ENCODE data around the gene RANBP3L.
"Not testable (repeated sequence)": the region's sequence is repeated elsewhere in the genome, so short reads cannot be mapped to it uniquely, and the experiment has no call there.

The RANBP3L gene

DNA sequence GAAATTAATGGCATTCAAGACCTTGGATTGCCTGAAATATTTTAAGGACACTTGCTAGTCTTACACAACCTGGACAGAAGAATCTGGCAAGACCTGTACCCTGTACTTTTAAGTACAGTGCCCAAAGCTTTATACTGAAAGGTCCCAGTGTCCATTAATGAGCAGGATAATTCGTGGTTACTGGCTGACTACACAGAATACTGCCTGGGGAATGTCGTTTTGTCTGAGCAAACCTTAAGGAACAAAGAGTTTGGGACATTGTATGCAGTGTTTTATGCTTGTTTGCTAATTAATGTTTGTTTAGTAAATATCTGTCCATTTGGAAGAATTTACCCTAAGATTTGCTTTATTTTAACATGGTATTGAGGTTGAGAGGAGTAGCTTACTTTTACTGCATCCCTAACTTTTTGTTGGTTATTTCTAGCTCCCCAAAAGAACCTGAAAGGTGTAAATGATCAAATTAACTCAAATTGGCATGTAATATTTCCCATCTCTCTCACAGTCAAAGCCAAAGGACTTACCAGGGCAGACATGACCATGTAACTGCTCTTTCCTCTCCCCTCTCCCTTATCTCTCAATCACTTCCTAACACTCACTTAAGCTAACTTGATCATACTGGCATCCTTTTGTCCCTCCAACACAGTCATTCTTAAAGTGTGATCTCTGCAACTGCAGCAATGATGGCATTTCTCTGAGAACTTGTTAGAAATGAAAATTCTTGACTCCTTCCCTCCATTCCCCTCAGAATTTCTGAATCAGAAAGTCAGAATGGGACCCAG lies 15.7 kb downstream of the RANBP3L start:
- no peak for DNase-seq

DNA sequence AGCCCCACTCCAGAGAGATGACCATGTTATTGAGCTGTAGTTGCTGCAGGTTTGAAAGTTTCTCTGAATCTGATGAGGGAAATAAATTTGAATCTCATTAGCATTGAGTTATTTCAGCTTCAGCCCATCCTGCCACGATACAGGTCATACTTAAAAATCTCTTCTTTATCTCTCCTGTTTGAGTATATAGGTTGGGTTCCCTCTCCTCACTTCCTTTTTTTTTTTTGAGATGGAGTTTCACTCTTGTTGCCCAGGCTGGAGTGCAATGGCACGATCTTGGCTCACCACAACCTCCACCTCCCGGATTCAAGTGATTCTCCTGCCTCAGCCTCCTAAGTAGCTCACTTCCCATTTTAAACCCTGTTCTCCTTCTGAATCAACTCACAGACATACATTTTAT lies 17.9 kb downstream of the RANBP3L start:
- not testable (repeated sequence) for DNase-seq

DNA sequence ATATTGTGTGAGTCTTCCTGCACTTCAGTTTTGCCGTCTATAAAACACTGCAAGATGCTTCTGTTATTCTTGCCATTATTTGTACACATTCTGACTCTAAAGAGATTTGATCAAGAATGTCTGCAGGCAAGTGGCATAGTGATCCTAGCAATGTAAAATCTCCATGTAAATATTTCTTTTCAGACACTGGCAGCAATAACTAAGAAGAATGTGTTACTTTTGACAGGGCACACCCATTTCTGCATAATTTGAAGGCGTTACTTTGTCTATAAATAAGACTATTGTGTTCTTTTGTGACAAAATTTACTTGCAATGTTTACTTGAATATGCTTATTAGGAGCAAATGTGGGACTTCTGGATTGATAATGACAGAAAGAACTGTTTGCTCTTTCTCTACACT lies 20.1 kb downstream of the RANBP3L start:
- DNase-seq, result no peak

DNA sequence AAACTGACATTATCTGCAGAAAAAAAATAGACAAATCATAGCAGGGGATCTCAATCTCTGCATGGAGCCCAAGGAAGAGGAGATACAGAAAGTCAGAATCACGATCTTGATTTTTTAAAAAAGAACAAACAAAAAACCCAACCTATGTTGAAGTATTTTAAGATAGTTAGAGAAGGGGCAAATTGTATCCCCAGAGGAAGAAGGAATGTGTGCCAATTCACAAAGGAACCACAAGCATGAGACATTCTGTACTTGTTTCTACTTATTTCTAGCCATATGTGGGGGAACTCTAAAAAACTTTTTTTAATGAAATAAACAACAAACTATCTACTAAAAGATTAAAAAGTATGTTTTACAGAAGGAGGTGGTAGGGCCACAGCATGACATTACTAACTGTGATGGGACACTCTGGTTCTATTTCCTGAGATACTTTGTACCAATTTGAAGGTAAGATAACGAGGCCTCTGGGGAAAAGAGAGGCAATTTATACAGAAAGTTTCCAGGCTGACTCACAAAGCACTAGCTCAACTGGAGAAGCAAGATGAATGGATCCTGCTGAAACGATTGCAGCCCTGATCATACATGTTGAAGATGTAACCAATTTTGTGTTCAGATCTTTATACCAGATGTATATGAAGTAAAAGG lies 22.5 kb downstream of the RANBP3L start:
- no peak for DNase-seq

DNA sequence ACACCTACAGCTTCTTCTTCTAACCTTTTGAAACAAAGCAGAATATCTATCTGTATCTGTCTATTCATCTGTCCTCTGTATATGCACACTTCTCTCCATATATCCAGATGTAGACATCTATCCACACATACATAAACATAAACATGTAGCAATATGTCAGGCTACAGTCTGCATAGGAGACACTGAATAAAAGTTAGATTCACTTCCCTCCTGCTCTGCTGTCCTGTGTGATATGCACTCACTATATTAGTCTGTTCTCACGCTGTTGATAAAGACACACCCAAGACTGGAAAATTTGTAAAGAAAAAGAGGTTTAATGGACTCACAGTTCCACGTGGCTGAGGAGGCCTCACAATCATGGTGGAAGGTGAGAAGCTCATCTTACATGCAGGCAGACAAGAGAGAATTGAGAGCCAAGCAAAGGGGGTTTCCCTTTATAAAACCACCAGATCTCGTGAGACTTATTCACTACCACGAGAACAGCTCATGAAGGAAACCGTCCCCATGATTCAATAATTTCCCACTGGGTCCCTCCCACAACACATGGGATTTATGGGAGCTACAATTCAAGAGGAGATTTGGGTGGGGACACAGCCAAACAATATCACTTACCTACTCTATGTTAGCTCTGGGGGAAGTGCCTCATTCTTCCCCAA lies 24.1 kb downstream of the RANBP3L start:
- no peak for DNase-seq

DNA sequence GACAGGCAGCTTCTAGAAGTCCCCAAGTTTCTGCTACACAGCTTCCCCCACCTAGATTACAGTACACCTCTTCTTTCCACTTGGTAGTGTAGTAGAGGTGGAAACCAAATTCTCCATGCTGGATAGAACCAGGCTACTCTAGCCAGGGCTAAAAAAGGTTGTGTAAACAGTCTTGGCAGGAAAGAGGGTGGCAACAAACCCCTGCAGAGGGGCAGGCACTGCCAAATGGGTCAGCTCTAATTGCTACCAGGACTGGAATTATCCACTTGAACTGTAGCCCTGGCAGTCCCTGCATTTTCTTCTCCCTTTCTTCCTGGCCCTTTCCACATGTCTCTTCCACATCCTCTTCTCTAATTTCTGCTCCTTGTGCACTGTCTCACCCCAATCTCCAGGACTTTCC lies 24.8 kb downstream of the RANBP3L start:
- no peak for DNase-seq

DNA sequence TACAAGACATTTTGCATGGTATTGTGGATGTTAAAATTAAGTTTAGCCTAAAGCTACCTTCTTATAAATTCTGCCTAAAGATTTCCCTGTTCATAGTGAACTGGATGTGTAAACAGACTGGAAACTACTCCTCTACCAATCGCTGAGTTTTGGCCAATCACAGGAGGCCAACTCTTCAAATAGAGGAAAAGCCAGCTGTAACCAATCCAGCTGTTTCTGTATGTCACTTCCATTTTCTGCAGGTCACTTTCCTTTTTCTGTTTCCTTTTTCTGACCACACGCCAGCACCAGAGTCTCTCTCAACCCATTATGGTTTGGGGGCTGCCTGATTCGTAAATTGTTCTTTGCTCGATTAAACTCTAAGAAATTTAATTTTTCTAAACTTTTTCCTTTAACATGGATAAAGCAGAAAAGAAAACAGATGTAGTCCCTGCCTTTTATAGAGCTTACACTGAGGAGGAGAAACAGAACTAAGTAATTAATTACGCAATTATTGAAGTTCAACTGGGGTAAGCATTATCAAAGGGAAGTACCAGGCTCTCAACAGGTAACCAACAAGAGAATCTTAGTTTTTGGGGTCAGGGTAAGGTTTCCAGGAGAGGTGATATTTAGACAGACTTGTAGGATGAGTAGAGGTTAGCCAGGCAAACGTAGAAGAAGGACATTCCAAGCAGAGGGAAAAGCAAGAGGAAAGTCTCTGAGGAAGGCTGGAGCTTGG lies 27.7 kb downstream of the RANBP3L start:
- no peak for DNase-seq

DNA sequence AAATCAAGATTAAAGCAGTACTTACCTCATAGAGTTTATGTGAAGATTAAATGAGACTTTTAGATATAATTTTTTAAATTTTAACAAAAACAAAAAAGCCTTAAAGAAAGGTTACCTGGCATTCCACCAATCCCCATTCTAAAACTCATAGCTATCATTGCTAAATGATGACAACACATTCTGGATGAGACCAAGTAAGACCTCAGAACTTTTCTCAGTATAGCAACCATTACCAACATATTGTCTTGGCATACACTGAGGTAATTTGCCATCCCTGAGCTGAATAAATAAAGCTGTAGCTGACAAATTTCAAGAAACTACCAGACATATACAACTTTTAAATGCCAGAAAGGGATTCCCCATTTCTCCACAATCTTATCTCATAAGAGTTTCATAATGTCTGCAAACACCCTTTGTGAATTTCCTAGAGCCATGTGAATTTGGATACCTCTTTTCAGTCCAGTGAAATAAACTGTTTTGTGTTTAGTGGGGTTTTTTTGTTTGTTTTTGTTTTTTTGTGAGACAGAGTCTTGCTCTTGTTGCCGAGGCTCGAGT lies 29.5 kb downstream of the RANBP3L start:
- no peak for DNase-seq

DNA sequence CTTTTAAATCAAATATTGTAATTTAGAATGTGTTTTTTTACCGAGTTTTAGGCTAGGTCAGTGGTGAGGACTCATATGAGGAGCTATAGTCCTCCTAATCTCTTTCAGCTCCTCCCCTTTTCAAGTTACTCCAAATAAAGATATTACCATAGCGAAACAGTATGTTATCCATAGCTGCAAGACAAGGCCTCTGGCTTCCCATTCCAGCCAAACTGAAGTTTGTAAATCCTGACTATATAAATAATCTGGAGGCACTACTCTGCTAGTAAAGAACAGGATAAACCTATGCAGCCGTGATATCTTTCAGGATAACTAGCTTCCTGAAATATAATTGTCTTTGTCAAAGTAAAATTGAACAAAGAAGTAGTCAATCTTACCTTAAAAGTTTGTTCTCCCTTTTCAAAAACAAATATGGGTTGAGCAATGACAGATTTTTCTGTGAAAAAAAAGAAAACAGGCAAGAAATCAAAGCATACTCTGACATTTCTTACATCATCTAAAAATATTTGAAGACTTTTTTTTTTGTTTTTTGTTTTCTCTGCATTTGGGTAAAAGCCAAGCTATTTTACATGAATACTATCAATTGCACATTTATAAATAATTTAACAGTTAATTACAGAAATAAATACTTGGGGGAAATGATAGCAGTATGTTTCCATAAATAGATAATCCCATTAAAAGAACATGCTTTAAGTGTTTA lies 30.7 kb downstream of the RANBP3L start:
- DNase-seq, result no peak

DNA sequence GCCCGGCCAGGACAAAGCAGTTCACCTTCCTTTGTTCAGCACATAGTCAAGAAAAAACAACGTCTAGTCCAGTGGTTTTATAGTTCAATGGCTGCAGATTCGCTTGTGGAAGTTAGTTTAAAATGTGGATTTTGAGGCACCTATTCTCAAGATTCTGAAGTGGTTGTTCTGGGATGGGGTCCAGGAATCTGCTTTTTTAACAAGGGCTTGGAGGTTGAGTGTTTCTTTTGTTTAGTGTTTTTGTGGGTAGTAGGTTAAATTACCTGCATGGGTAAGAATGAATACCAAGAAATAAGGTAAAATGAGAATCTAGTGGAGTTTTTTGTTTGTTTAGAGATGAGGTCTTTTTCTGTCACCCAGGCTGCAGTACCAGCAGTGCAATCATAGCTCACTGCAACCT lies 31.5 kb downstream of the RANBP3L start:
- no peak for DNase-seq

DNA sequence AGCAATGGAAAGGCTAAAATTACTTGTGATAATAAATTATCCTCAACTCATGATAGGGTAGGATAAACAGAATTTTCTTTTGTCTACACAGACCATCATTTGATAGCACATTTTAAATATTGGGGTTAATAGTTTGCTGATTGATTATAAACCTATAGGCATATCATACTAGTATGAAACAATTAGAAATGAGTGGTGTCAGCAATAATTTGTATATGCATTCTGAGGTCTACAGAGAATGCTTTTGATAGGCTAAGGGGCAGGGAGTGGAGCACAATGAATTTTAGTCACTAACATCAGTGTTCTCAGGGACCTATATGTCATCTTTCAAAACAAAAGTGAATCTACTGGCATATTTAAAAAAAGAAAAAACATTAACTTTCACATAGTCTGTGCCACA lies 32.2 kb downstream of the RANBP3L start:
- no peak for DNase-seq

DNA sequence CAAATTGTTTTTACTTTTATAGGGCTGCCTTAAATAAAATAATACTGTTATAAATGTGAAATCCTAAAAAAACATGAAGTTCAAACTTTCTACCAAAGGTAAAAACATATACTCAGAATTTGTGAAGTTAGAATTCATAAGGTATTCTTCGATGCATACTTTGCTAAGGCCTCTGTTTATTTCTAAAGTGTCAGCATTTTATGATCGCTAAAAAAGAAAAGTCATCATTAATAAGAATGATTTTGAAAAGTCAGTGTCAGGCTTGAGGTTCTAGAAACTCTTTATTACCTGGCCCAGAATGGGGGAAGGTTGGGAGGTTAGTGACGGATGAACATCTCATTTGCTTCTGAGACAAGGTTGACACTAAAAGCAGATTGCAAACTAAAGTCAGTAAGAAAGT lies 33.8 kb downstream of the RANBP3L start:
- DNase-seq, result no peak

DNA sequence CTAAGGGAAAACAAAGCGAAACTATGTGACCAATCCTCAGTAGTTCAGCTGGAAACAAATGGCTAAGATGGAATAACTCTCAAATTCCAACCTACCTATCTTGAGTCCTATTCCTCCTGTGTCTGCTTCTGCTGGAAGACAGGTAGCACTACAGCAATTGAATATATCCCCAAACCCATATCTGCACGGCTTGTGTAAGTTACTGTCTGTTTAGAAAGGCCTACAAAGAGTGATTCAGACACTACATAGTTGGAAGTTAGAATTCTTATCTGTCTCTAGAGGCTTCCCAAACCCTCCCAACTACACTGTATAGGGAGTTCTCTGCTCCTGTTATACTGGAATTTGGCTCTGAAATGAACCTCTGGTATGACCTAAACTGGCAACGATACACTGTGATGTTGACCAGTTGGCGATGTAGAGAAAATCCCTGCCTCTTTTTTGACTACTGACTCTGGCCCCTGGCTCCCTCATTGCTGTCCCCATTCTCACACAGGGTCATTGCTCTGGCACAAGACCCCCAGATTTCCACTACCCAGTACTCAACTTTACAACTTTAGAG lies 37.4 kb downstream of the RANBP3L start:
- DNase-seq, result no peak

DNA sequence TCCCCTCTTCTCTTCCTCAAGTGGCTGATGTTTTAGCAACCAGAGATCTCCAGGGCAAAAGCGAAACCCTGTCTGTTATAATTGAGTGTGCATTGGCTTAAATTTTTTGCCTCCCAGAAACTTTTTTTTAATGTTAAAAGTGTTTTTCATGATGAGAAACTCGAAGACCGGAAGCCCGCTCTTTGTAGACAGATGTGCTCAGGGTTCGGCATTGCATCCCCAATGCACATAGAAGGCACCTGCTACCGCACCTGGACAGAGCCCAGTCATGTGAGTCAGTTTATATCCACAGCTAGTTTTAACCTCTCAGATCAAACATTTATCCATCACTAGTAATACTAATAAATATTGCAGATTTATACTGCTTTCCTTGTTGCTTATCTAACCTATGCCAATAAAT lies 40.5 kb downstream of the RANBP3L start:
- no peak for DNase-seq

DNA sequence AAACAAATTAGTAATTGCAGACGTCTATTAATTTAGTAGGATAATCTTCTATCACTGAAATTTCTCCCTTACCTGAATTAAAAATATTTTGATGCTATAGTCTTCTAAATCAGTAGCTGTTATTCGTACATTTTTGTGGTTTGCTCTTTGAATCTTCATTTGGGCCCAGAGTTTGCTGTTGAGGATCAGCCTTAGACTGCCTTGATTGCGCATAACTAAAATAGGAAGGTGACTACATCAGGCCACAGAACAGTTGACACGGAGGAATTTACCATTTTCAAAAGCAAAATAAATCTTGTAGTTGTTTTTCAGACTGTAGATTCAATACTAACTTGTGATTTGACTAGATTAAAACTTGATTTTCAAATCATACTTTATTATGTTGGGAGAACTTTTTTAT lies 48.1 kb downstream of the RANBP3L start:
- no peak for DNase-seq

DNA sequence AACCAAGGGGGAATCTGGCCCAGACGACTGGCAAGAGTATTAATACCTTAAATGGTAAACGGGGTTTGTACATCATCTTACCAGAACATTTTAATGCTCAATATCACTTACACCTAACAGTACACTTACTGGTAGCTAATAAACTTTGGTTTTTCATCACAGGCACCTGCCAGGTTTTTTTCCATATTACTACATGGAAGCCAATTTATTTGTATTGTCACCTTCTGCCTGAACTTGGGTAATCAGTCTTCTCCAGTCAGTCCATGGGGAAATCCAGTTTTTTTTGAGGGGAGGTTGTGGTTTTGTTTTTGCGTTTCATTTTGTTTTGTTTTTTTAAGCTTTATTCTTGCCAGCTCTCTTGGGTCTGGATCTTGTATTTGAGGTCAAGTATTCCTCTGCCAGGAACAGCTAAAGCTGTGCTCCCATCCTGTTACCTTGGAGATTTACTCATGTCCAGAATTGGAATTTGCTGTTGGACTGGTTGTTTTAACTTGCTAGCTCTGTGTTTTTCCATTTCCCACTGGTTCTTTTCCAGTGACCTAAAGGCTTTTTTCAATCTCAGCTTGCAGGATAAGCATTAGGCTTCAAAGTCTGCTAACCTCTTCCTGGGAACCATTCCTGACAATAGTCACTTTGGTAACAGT lies 48.9 kb downstream of the RANBP3L start:
- DNase-seq, result no peak

DNA sequence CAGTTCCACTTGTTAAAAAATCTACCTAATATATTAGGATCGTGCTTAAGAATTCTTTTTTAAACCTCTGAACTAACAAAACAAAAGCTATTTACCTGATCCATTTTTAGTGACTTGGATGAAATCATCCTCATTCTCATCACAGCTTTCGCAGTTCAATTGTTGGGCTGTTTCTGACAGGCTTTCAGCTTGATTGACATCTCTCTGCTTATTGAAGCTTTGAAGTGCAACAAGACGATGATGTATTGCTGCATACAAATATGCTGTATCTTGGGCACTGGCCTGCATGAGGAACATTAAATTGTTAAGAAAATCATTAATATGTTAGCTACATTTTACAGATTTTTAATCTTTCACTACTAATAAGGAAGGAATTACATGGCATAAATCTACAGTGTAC lies 50.5 kb downstream of the RANBP3L start:
- DNase-seq, result no peak

DNA sequence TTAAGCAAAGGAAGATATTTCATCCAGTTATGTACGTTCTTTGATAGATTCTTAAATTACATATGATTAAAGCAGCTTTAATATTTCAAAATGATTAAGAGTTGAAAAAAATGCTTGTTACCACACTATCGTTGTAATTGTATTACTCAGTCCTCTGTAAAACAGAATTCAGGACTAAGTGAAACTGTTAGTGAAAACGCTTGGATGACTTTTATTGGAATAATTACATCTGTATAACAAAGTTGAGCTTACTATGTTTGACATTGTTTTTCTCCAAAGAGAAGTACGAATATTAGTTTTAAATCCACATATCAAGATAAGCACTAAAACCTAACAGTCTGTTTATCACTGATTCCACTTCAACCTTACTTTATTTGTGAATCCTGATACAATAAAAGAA lies 51.3 kb downstream of the RANBP3L start:
- no peak for DNase-seq

DNA sequence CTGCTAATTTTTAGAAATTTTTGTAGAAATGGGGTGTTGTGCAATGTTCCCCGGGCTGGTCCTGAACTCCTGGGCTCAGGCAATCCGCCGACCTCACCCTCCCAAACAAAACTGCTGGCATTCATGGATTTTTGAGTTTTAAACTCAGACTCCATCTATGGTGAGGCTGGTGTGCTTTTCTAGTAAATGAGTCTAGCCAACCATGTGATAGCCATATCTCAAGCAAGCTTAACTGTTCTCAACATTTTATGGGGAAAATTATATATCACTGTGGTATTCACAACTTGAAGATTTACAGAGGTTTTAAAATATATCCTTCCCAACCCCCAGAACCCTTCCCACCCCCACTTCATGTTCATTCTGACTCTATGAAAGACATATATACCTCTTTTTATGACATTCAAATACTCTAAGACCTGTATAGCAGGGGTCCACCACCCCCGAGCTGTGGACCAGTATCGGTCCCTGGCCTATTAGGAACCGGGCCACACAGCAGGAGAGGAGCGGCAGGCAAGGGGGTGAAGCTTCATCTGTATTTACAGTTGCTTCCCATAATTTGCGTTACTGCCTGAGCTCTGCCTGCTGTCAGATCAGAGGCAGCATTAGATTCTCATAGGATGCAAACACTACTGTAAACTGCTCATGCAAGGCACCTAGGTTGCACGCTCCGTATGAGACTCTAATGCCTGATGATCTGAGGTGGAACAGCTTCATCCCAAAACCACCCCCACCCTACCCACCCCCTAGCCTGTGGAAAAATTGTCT lies 55.5 kb downstream of the RANBP3L start:
- no peak for DNase-seq

DNA sequence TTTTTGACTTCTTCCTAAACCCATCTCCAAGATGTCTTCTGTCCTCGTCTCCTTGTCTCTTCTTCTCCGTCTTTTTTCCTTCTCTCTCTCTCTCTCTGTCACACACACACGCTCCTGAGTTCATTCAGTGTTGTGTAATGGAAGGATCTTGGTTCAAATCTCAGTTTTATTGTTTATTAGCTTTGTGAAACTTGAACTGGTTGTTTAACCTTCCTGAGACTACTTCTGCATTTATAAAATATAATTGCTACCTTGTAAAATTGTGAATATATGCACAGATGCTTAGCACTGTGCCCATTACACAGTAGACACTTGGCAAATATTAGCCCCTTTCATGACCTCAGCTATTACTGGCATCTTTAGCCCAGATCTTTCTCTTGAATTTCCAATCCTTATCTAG lies 57.6 kb downstream of the RANBP3L start:
- DNase-seq, result no peak

DNA sequence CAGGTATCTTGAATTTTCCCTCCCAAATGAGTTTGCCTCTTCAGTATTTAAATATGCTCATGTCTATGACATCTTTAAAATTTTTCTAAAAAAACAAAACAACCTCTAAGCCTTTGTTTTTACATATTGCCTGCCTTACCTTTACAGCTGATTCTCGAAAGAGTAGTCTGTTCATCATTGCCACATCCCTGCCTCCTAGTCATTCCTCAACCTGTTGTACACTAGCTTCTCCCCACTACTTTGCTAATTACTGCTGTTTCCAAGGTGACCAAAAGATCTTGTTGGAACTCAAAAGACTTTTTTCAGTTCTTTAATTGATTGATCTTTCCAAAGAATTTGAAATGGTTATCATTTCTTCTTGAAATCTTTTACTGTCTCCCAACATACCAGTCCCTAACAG lies 58.0 kb downstream of the RANBP3L start:
- no peak for DNase-seq

All from NCI-H2171 treated with DMSO at 0.1 percent for 48 hours (cell line).